SK-N-SH (cell line): ENCODE measurements around the gene PHF20. TPM values are rescaled to one million over a fixed set of nuclear protein-coding genes. Genes with fewer than 3 reads are reported as not detected.

Experiments used
- CTCF ChIA-PET: fragments of 300-600, 350-600 bp; formaldehyde crosslinking; extraction: SDS; loops from one replicate; lab custom pipeline; 2021; lab: Yijun Ruan, JAX
- POLR2A ChIA-PET: fragments of 350-600 bp; sonication (Branson Sonifier 250); formaldehyde crosslinking; extraction: SDS; loops from one replicate; lab custom pipeline; 2020; ENCODE audit warnings: antibody characterized with exemption, inconsistent platforms; lab: Yijun Ruan, JAX
- DNase-seq: peaks from one replicate; pipeline ENCODE4 v3.0.0; 2012
- H2AFZ ChIP-seq: fragments of 200-600 bp; sonication (generic); 2 replicates; pipeline ENCODE4 v1.8.1; 2016; ENCODE audit warnings: antibody characterized with exemption, mild to moderate bottlenecking, low read depth
- H3F3A ChIP-seq: fragments of 200-600 bp; sonication (generic); replicated peaks from 2 replicates; pipeline ENCODE3; 2016; ENCODE audit warnings: antibody characterized with exemption, mild to moderate bottlenecking; ENCODE audit not compliant: insufficient read depth
- H3K27ac ChIP-seq, 2 experiments: fragments of 200-500 bp in 1 of 2; fragments of 200-600 bp in 1 of 2; sonication (Bioruptor generic) in 1 of 2; sonication (generic), shearing (Covaris generic) in 1 of 2; 2 replicates each; pipeline versions ENCODE4 v1.5.1 to v1.6.1; 2014 to 2016; ENCODE audit warnings: low read depth in 2 of 2, inconsistent platforms in 1 of 2, low read length in 1 of 2, mild to moderate bottlenecking in 1 of 2, mixed read lengths in 1 of 2
- H3K27me3 ChIP-seq: fragments of 200-600 bp; sonication (generic), shearing (Covaris generic); 2 replicates; pipeline ENCODE4 v1.6.1; 2016; ENCODE audit warnings: mixed run types; ENCODE audit not compliant: insufficient read depth
- H3K36me3 ChIP-seq, 2 experiments: fragments of 200-500 bp in 1 of 2; fragments of 200-600 bp in 1 of 2; sonication (Bioruptor generic) in 1 of 2; sonication (generic) in 1 of 2; replicated peaks in 1 of 2; 2 replicates each; pipeline versions ENCODE3 to v1.5.1; 2014 to 2016; ENCODE audit warnings: low read length in 1 of 2, mild to moderate bottlenecking in 1 of 2; ENCODE audit not compliant: insufficient read depth in 2 of 2, control insufficient read depth in 1 of 2
- H3K4me1 ChIP-seq, 2 experiments: fragments of 200-500 bp in 1 of 2; fragments of 200-600 bp in 1 of 2; sonication (Bioruptor generic) in 1 of 2; sonication (generic), shearing (Covaris generic) in 1 of 2; 2 replicates each; pipeline versions ENCODE4 v1.5.1 to v1.6.1; 2014 to 2016; ENCODE audit warnings: low read depth in 1 of 2, low read length in 1 of 2, mixed run types in 1 of 2; ENCODE audit not compliant: insufficient read depth in 2 of 2, control insufficient read depth in 1 of 2
- H3K4me2 ChIP-seq: fragments of 200-600 bp; sonication (generic), shearing (Covaris generic); 2 replicates; pipeline ENCODE4 v1.6.1; 2017; ENCODE audit warnings: mixed run types
- H3K4me3 ChIP-seq, 2 experiments: fragments of 200-500 bp in 1 of 2; fragments of 200-600 bp in 1 of 2; sonication (Bioruptor generic) in 1 of 2; sonication (generic), shearing (Covaris generic) in 1 of 2; 2 replicates each; pipeline versions ENCODE4 v1.5.1 to v1.8.1; 2014 to 2016; ENCODE audit warnings: low read depth in 2 of 2, inconsistent platforms in 1 of 2, low read length in 1 of 2, mild to moderate bottlenecking in 1 of 2, mixed read lengths in 1 of 2, moderate library complexity in 1 of 2
- H3K79me2 ChIP-seq: fragments of 200-600 bp; sonication (generic); 2 replicates; pipeline ENCODE4 v1.8.1; 2017; ENCODE audit warnings: mild to moderate bottlenecking; ENCODE audit not compliant: insufficient read depth
- H3K9ac ChIP-seq: fragments of 200-600 bp; sonication (generic); 2 replicates; pipeline ENCODE4 v1.6.1; 2017; ENCODE audit warnings: mixed run types
- H3K9me2 ChIP-seq: fragments of 200-600 bp; sonication (generic); 2 replicates; pipeline ENCODE4 v1.6.1; 2017; ENCODE audit warnings: mixed run types
- H3K9me3 ChIP-seq: fragments of 200-600 bp; sonication (generic); 2 replicates; pipeline ENCODE4 v1.6.1; 2017; ENCODE audit warnings: mixed run types, mild to moderate bottlenecking, moderate library complexity
- H4K20me1 ChIP-seq: fragments of 200-600 bp; sonication (generic); 2 replicates; pipeline ENCODE4 v1.6.1; 2017; ENCODE audit warnings: mild to moderate bottlenecking, mixed run types; ENCODE audit not compliant: insufficient read depth
- EP300 ChIP-seq, 2 experiments: IDR thresholded peaks; 2 replicates each; pipeline versions ENCODE4 v1.4.0 to v1.6.1; 2012; ENCODE audit warnings: borderline replicate concordance in 1 of 2, low read depth in 1 of 2, low read length in 1 of 2
- EZH2phosphoT487 ChIP-seq: fragments of 200-600 bp; sonication (generic); IDR thresholded peaks from 2 replicates; pipeline ENCODE4 v1.6.1; 2017; ENCODE audit warnings: low read depth, mixed run types, mild to moderate bottlenecking, antibody characterized with exemption, moderate library complexity, borderline replicate concordance
- FOSL2 ChIP-seq: IDR thresholded peaks from 2 replicates; pipeline ENCODE4 v1.4.0; 2012; ENCODE audit warnings: low read depth, mild to moderate bottlenecking, moderate library complexity, borderline replicate concordance
- FOXJ3 ChIP-seq: sonication (generic); formaldehyde crosslinking; IDR thresholded peaks from 2 replicates; pipeline ENCODE4 v1.5.1; 2020; ENCODE audit warnings: mild to moderate bottlenecking, missing genetic modification reagents
- FOXM1 ChIP-seq: IDR thresholded peaks from 2 replicates; pipeline ENCODE4 v1.4.0; 2012; ENCODE audit warnings: low read depth, mild to moderate bottlenecking
- GABPA ChIP-seq: IDR thresholded peaks from 2 replicates; pipeline ENCODE4 v1.4.0; 2012; ENCODE audit warnings: low read depth, mild to moderate bottlenecking
- GATA2 ChIP-seq: sonication (generic); formaldehyde crosslinking; IDR thresholded peaks from 2 replicates; pipeline ENCODE4 v1.5.0; 2020; ENCODE audit warnings: mild to moderate bottlenecking, missing genetic modification reagents
- NFIC ChIP-seq: IDR thresholded peaks from 2 replicates; pipeline ENCODE4 v1.4.0; 2012; ENCODE audit warnings: borderline replicate concordance
- NRF1 ChIP-seq: IDR thresholded peaks from 2 replicates; pipeline ENCODE4 v1.6.1; 2012; ENCODE audit warnings: low read depth, mild to moderate bottlenecking, low read length
- POLR2AphosphoS5 ChIP-seq: IDR thresholded peaks from 2 replicates; pipeline ENCODE4 v1.6.1; 2012; ENCODE audit warnings: low read depth, low read length
- RAD21 ChIP-seq: IDR thresholded peaks from 2 replicates; pipeline ENCODE4 v1.6.1; 2012; ENCODE audit warnings: mild to moderate bottlenecking, low read length
- RCOR1 ChIP-seq: fragments of 150-350 bp; IDR thresholded peaks from 2 replicates; pipeline ENCODE4 v1.6.1; 2017; ENCODE audit warnings: antibody characterized with exemption, low read length
- RFX5 ChIP-seq: IDR thresholded peaks from 2 replicates; pipeline ENCODE4 v1.6.1; 2012; ENCODE audit warnings: mild to moderate bottlenecking, improper control_type of control experiment, low read length
- RXRA ChIP-seq: IDR thresholded peaks from 2 replicates; pipeline ENCODE4 v1.4.0; 2012; ENCODE audit warnings: low read depth, mild to moderate bottlenecking, borderline replicate concordance
- TCF12 ChIP-seq: IDR thresholded peaks from 2 replicates; pipeline ENCODE4 v1.4.0; 2012
- TEAD4 ChIP-seq: IDR thresholded peaks from 2 replicates; pipeline ENCODE4 v1.4.0; 2012; ENCODE audit warnings: mild to moderate bottlenecking, borderline replicate concordance; ENCODE audit not compliant: insufficient read depth
- WGBS: methylation state at CpG from one replicate; pipeline ENCODE4 v1.1.6; 2017; ENCODE audit warnings: low lambda C conversion rate; 5-methylcytosine and 5-hydroxymethylcytosine counted together
- polyA plus RNA-seq, 3 experiments: library from polyadenylated mRNA; depleted of rRNA; stranded (reverse); fragments of >200 nt; gene quantifications; 2 replicates each; pipeline ENCODE4 v1.2.3, GENCODE V29; 2012
- TF ChIP-seq, protein P1 (sequence below): IDR thresholded peaks from 2 replicates; pipeline ENCODE4 v1.4.0; 2012; ENCODE audit warnings: low read depth, borderline replicate concordance
- TF ChIP-seq, protein P2 (sequence below): IDR thresholded peaks from 2 replicates; pipeline ENCODE4 v1.4.0; 2012; ENCODE audit warnings: low read depth, borderline replicate concordance
- TF ChIP-seq, protein P3 (sequence below): IDR thresholded peaks from 2 replicates; pipeline ENCODE4 v1.4.0; 2012; ENCODE audit warnings: low read depth
- TF ChIP-seq, protein P4 (sequence below): fragments of 200-600 bp; sonication (generic); IDR thresholded peaks from 2 replicates; pipeline ENCODE4 v1.6.1; 2017; ENCODE audit warnings: antibody characterized with exemption, mild to moderate bottlenecking, moderate library complexity
- TF ChIP-seq, protein P5 (sequence below): fragments of 150-350 bp; IDR thresholded peaks from 2 replicates; pipeline ENCODE4 v1.6.1; 2016; ENCODE audit warnings: mild to moderate bottlenecking, low read depth, low read length

The PHF20 gene
- polyA plus RNA-seq, 1 of the 3 experiments (the other 2 are of a cell fraction) = 23.8 TPM

DNA sequence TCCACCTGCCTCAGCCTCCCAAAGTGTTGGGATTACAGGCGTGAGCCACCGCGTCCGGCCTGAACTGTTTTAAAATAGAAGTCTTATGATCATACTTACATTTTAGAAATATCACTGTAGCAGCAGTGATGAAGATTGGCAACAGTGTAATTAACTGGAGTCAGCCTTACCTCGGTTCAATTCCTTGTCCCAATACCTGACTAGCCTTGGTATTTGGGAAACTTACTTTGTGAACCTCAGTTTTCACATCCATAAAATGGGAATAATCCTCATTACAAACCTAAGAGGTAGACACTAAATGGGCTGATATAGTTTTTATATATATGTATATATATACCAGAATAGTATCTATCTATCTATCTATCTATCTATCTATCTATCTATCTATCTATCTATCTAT is 19.3 kb downstream of the PHF20 start:
- CTCF ChIA-PET = interaction anchor here (0.9 kb wide), 1 partner anchor 9 kb away, joined by 3 read pairs; no protein-coding TSS in a partner anchor
- Histone ChIP-seq H3K9me3 (no peaks in the 10 kb centered on the region), H3K9ac (no peak overlapping the region), H3K4me1 (peaks cover 0 to 2% of the 10 kb centered on the region in 2 experiments; a peak in 1 of 4 replicates), H4K20me1 (no peaks in the 10 kb centered on the region), H3K9me2 (no peaks in the 10 kb centered on the region), H3F3A (peaks cover 18% of the 10 kb centered on the region), H3K27me3 (no peaks in the 10 kb centered on the region), H3K4me2 (no peak overlapping the region), H3K27ac (peak overlapping the region in 1 of 2 experiments; percentile 94; a peak in 2 of 4 replicates), H3K4me3 (no peak overlapping the region), H3K36me3 (no peaks in the 10 kb centered on the region), H3K79me2 (peaks cover 82% of the 10 kb centered on the region), H2AFZ (no peak overlapping the region)
- 98% methylated on average over 5 of the region's 5 CpGs for WGBS
- TF ChIP-seq, protein P1, sequence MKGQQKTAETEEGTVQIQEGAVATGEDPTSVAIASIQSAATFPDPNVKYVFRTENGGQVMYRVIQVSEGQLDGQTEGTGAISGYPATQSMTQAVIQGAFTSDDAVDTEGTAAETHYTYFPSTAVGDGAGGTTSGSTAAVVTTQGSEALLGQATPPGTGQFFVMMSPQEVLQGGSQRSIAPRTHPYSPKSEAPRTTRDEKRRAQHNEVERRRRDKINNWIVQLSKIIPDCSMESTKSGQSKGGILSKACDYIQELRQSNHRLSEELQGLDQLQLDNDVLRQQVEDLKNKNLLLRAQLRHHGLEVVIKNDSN = no peak
- TF ChIP-seq RAD21 (no peak), FOSL2 (no peak), RCOR1 (no peak), RFX5 (no peak), RXRA (no peak), EP300 (IDR thresholded peaks at IDR 0.05; ENCODE audit: borderline replicate concordance in 1 of 2, low read depth in 1 of 2, low read length in 1 of 2) (no peak), GATA2 (CRISPR knock-in tag) (no peak), EZH2phosphoT487 (no peak), POLR2AphosphoS5 (no peak), FOXJ3 (CRISPR knock-in tag) (no peak)
- TF ChIP-seq, protein P2, sequence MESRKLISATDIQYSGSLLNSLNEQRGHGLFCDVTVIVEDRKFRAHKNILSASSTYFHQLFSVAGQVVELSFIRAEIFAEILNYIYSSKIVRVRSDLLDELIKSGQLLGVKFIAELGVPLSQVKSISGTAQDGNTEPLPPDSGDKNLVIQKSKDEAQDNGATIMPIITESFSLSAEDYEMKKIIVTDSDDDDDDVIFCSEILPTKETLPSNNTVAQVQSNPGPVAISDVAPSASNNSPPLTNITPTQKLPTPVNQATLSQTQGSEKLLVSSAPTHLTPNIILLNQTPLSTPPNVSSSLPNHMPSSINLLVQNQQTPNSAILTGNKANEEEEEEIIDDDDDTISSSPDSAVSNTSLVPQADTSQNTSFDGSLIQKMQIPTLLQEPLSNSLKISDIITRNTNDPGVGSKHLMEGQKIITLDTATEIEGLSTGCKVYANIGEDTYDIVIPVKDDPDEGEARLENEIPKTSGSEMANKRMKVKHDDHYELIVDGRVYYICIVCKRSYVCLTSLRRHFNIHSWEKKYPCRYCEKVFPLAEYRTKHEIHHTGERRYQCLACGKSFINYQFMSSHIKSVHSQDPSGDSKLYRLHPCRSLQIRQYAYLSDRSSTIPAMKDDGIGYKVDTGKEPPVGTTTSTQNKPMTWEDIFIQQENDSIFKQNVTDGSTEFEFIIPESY = no peak
- TF ChIP-seq, protein P3, sequence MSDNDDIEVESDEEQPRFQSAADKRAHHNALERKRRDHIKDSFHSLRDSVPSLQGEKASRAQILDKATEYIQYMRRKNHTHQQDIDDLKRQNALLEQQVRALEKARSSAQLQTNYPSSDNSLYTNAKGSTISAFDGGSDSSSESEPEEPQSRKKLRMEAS = no peak
- no peak for DNase-seq
- POLR2A ChIA-PET = no interaction called here

DNA sequence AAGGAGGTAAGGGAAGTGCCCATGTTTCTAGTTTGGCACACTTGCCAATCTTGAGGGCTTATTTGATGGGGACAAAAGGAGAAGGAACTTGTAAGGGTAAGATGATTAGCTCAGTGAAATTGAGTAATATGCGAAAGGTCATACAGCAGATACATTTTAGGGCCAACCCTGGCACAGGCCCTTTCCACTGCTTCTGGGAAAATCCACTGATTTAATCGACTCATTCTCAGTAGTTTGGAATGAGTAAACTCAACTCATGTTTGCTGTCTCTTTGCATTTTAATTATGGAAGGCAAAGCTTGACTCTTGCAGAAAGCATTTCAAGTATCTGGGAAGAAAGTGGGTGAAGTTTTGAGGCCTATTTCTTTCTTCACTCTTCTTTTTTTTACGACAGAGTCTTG is 20.0 kb downstream of the PHF20 start:
- POLR2A ChIA-PET = no interaction called here
- peaks cover 0 to 2% of the 10 kb centered on the region in 2 experiments; a peak in 1 of 4 replicates for H3K4me1 ChIP-seq
- peaks cover 82% of the 10 kb centered on the region for H3K79me2 ChIP-seq
- TF ChIP-seq NFIC (peak; percentile 62), TCF12 (peak; percentile 70), FOXJ3 (CRISPR knock-in tag) (no peak), RCOR1 (no peak), RXRA (peak; percentile 40; the same call in 1 of the 2 replicates), TEAD4 (peak; percentile 49; the same call in 1 of the 2 replicates), RFX5 (no peak), NRF1 (no peak), GABPA (no peak), FOXM1 (no peak), EP300 (IDR thresholded peaks at IDR 0.05; ENCODE audit: borderline replicate concordance in 1 of 2, low read depth in 1 of 2, low read length in 1 of 2) (0 out of 4 replicates have a peak, but pooled peaks of 1 of the 2 experiments have one; percentile 50), EZH2phosphoT487 (no peak)
- TF ChIP-seq, protein P4, sequence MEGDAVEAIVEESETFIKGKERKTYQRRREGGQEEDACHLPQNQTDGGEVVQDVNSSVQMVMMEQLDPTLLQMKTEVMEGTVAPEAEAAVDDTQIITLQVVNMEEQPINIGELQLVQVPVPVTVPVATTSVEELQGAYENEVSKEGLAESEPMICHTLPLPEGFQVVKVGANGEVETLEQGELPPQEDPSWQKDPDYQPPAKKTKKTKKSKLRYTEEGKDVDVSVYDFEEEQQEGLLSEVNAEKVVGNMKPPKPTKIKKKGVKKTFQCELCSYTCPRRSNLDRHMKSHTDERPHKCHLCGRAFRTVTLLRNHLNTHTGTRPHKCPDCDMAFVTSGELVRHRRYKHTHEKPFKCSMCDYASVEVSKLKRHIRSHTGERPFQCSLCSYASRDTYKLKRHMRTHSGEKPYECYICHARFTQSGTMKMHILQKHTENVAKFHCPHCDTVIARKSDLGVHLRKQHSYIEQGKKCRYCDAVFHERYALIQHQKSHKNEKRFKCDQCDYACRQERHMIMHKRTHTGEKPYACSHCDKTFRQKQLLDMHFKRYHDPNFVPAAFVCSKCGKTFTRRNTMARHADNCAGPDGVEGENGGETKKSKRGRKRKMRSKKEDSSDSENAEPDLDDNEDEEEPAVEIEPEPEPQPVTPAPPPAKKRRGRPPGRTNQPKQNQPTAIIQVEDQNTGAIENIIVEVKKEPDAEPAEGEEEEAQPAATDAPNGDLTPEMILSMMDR = no peak
- TF ChIP-seq, protein P5, sequence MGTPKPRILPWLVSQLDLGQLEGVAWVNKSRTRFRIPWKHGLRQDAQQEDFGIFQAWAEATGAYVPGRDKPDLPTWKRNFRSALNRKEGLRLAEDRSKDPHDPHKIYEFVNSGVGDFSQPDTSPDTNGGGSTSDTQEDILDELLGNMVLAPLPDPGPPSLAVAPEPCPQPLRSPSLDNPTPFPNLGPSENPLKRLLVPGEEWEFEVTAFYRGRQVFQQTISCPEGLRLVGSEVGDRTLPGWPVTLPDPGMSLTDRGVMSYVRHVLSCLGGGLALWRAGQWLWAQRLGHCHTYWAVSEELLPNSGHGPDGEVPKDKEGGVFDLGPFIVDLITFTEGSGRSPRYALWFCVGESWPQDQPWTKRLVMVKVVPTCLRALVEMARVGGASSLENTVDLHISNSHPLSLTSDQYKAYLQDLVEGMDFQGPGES = no peak

More for the DNA sequence above, 20.0 kb downstream of the PHF20 start:
- WGBS = 29% methylated on average over 3 of the region's 3 CpGs
- H3K36me3 ChIP-seq = no peaks in the 10 kb centered on the region
- peaks cover 18% of the 10 kb centered on the region for H3F3A ChIP-seq
- H3K4me3 ChIP-seq = no peak overlapping the region
- H3K27ac ChIP-seq = peak overlapping the region; percentile 18 to 94; a peak in 3 of 4 replicates
- DNase-seq = no peak
- H3K4me2 ChIP-seq = peak overlapping the region; percentile 23; the same call in 1 of the 2 replicates
- 0 out of 2 replicates have a peak overlapping the region, but pooled peaks have one; percentile 23 for H3K9ac ChIP-seq
- H3K9me2 ChIP-seq = no peaks in the 10 kb centered on the region
- no peaks in the 10 kb centered on the region for H3K27me3 ChIP-seq
- CTCF ChIA-PET = interaction anchor here (0.9 kb wide), 1 partner anchor 10 kb away, joined by 3 read pairs; no protein-coding TSS in a partner anchor
- no peak overlapping the region for H2AFZ ChIP-seq
- no peaks in the 10 kb centered on the region for H3K9me3 ChIP-seq
- H4K20me1 ChIP-seq = no peaks in the 10 kb centered on the region
